ENCODE data around the gene WRAP73.

DNA sequence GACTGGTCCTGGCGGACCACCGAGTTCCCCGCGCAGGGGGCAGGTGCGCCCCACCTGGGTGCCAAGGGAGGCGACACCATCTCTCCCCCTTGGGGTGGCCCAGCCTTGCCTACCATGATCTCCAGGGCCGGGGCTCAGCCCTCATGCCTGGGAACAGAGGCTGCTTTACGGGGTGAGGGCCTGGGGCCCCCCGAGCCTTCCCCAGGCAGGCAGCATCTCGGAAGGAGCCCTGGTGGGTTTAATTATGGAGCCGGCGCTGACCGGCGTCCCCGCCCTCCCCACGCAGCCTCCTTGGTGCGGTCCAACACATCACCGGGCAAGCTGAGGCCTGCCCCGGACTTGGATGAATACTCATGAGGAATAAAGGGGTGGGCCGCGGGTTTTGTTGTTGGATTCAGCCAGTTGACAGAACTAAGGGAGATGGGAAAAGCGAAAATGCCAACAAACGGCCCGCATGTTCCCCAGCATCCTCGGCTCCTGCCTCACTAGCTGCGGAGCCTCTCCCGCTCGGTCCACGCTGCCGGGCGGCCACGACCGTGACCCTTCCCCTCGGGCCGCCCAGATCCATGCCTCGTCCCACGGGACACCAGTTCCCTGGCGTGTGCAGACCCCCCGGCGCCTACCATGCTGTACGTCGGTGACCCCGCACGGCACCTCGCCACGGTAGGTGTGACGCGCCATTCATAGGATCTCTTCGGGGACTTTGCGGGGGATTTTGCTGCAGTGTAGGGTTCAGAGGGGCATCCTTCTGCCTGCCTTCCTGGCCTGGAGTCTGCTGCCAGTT, 40.6 kb upstream of the WRAP73 start:
- TF ChIP-seq, protein P1, sequence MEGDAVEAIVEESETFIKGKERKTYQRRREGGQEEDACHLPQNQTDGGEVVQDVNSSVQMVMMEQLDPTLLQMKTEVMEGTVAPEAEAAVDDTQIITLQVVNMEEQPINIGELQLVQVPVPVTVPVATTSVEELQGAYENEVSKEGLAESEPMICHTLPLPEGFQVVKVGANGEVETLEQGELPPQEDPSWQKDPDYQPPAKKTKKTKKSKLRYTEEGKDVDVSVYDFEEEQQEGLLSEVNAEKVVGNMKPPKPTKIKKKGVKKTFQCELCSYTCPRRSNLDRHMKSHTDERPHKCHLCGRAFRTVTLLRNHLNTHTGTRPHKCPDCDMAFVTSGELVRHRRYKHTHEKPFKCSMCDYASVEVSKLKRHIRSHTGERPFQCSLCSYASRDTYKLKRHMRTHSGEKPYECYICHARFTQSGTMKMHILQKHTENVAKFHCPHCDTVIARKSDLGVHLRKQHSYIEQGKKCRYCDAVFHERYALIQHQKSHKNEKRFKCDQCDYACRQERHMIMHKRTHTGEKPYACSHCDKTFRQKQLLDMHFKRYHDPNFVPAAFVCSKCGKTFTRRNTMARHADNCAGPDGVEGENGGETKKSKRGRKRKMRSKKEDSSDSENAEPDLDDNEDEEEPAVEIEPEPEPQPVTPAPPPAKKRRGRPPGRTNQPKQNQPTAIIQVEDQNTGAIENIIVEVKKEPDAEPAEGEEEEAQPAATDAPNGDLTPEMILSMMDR (IDR thresholded peaks at IDR 0.05; ENCODE audit: low read depth, low read length), result no peak
- TF ChIP-seq EZH2phosphoT487 (IDR thresholded peaks at IDR 0.05; ENCODE audit: low read depth), result no peak

Data from OCI-LY3 (cell line).